Measurements from ENCODE around the gene CNNM4.
A peak's percentile ranks its signal among the peaks of the same experiment; 100 is the strongest.

The CNNM4 gene

GRCh38 chr2:96771796-96772618 lies 11.3 kb downstream of the CNNM4 start:
- no peak overlapping the region for H3K4me2 ChIP-seq (ENCODE audit: low read depth, low read length, poor library complexity, severe bottlenecking)

GRCh38 chr2:96772903-96773671 lies 12.4 kb downstream of the CNNM4 start:
- H3K27me3 ChIP-seq (ENCODE audit: insufficient read depth, low read length, poor library complexity, severe bottlenecking), result no peaks in the 10 kb centered on the region
- no peak overlapping the region for H3K4me3 ChIP-seq (ENCODE audit: low read length, poor library complexity, severe bottlenecking)
- H3F3A ChIP-seq (ENCODE audit: low read depth), result no peaks in the 10 kb centered on the region
- H3K79me2 ChIP-seq (ENCODE audit: insufficient read depth, low read length), result no peaks in the 10 kb centered on the region
- H4K20me1 ChIP-seq (ENCODE audit: insufficient read depth, low read length, poor library complexity, severe bottlenecking), result no peaks in the 10 kb centered on the region
- H3K36me3 ChIP-seq (ENCODE audit: insufficient read depth, low read length), result no peaks in the 10 kb centered on the region
- H3K9ac ChIP-seq (ENCODE audit: low read depth, low read length, poor library complexity, severe bottlenecking), result no peak overlapping the region
- H3K4me2 ChIP-seq (ENCODE audit: low read depth, low read length, poor library complexity, severe bottlenecking), result no peak overlapping the region
- no peaks in the 10 kb centered on the region for H3K9me3 ChIP-seq (ENCODE audit: insufficient read depth, low read depth, low read length)
- no peak overlapping the region for H2AFZ ChIP-seq (ENCODE audit: low read length)
- peaks cover 5% of the 10 kb centered on the region for H3K4me1 ChIP-seq (ENCODE audit: insufficient read depth, low read length, poor library complexity, severe bottlenecking)
- TF ChIP-seq EZH2phosphoT487 (IDR thresholded peaks at IDR 0.05; ENCODE audit: borderline replicate concordance) (no peak), CTCF (conservative IDR thresholded peaks at IDR 0.05; ENCODE audit: low read length) (no peak)
- H3K9me2 ChIP-seq (replicated peaks; ENCODE audit: low read depth, low read length), result no peaks in the 10 kb centered on the region

More at GRCh38 chr2:96771796-96772618, 11.3 kb downstream of the CNNM4 start:
- Histone ChIP-seq H2AFZ (ENCODE audit: low read length) (no peak overlapping the region), H3K27me3 (ENCODE audit: insufficient read depth, low read length, poor library complexity, severe bottlenecking) (no peaks in the 10 kb centered on the region), H3K9me2 (replicated peaks; ENCODE audit: low read depth, low read length) (no peaks in the 10 kb centered on the region), H4K20me1 (ENCODE audit: insufficient read depth, low read length, poor library complexity, severe bottlenecking) (no peaks in the 10 kb centered on the region), H3K36me3 (ENCODE audit: insufficient read depth, low read length) (no peaks in the 10 kb centered on the region), H3K9me3 (ENCODE audit: insufficient read depth, low read depth, low read length) (no peaks in the 10 kb centered on the region), H3K9ac (ENCODE audit: low read depth, low read length, poor library complexity, severe bottlenecking) (no peak overlapping the region), H3K79me2 (ENCODE audit: insufficient read depth, low read length) (no peaks in the 10 kb centered on the region), H3K4me3 (ENCODE audit: low read length, poor library complexity, severe bottlenecking) (no peak overlapping the region), H3K4me1 (ENCODE audit: insufficient read depth, low read length, poor library complexity, severe bottlenecking) (peaks cover 5% of the 10 kb centered on the region), H3F3A (ENCODE audit: low read depth) (no peaks in the 10 kb centered on the region)
- TF ChIP-seq CTCF (conservative IDR thresholded peaks at IDR 0.05; ENCODE audit: low read length), result no peak
- no peak for TF ChIP-seq EZH2phosphoT487 (IDR thresholded peaks at IDR 0.05; ENCODE audit: borderline replicate concordance)

- no peaks in the 10 kb centered on the region for H3F3A ChIP-seq (ENCODE audit: low read depth)
- no peaks in the 10 kb centered on the region for H3K36me3 ChIP-seq (ENCODE audit: insufficient read depth, low read length)
- no peaks in the 10 kb centered on the region for H3K9me2 ChIP-seq (replicated peaks; ENCODE audit: low read depth, low read length)
- H3K9ac ChIP-seq (ENCODE audit: low read depth, low read length, poor library complexity, severe bottlenecking), result no peak overlapping the region
- H4K20me1 ChIP-seq (ENCODE audit: insufficient read depth, low read length, poor library complexity, severe bottlenecking), result no peaks in the 10 kb centered on the region
- no peak for TF ChIP-seq CTCF (conservative IDR thresholded peaks at IDR 0.05; ENCODE audit: low read length)
- TF ChIP-seq EZH2phosphoT487 (IDR thresholded peaks at IDR 0.05; ENCODE audit: borderline replicate concordance), result no peak
- no peaks in the 10 kb centered on the region for H3K9me3 ChIP-seq (ENCODE audit: insufficient read depth, low read depth, low read length)
- peak overlapping the region; percentile 65; the same call in 1 of the 2 replicates for H2AFZ ChIP-seq (ENCODE audit: low read length)
- H3K4me3 ChIP-seq (ENCODE audit: low read length, poor library complexity, severe bottlenecking), result peak overlapping the region; percentile 53
- no peaks in the 10 kb centered on the region for H3K79me2 ChIP-seq (ENCODE audit: insufficient read depth, low read length)
- H3K27me3 ChIP-seq (ENCODE audit: insufficient read depth, low read length, poor library complexity, severe bottlenecking), result no peaks in the 10 kb centered on the region
- peaks cover 5% of the 10 kb centered on the region for H3K4me1 ChIP-seq (ENCODE audit: insufficient read depth, low read length, poor library complexity, severe bottlenecking)
- H3K4me2 ChIP-seq (ENCODE audit: low read depth, low read length, poor library complexity, severe bottlenecking), result peak overlapping the region; percentile 66
Observed at GRCh38 chr2:96773922-96774321, 13.2 kb downstream of the CNNM4 start.

Measured in Loucy (cell line).